ENCODE data around the gene GINS1. TPM values are rescaled to one million over a fixed set of nuclear protein-coding genes. Genes with fewer than 3 reads are reported as not detected.

The GINS1 gene
- total RNA-seq, 1 experiment from 2014 or later: 14.4 TPM

DNA sequence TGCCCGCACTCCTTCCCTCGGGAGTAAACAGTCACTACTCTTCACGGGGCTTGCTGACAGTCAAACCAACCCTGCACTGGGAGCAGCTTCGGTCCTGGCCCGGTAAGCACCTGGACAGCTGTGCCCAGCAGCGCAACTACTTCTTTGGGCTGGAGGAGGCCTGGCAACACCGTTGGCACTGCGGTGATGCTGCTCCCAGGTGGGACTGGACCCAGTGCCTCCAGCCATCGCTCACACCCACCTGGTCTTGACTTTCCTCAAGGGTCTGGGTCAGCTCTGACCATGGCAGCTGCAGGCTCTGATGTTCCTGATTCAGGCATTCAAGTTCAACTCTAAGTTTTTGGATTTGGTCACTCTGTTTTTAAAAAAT lies 53.8 kb downstream of the GINS1 start:
- no peaks in the 10 kb centered on the region for H3K9me2 ChIP-seq (replicated peaks; ENCODE audit: insufficient read depth, low read length)
- H3K4me1 ChIP-seq (ENCODE audit: low read length): no peaks in the 10 kb centered on the region
- no peaks in the 10 kb centered on the region for H3K36me3 ChIP-seq (ENCODE audit: insufficient read depth, low read length)
- no peak overlapping the region for H3K4me2 ChIP-seq (ENCODE audit: low read depth, low read length, poor library complexity, severe bottlenecking)
- no peaks in the 10 kb centered on the region for H4K20me1 ChIP-seq (ENCODE audit: insufficient read depth, low read depth, low read length)
- DNase-seq: no peak
- H3K27me3 ChIP-seq (ENCODE audit: low read length): no peaks in the 10 kb centered on the region
- H3K4me3 ChIP-seq (ENCODE audit: low read length): no peak overlapping the region
- H3K79me2 ChIP-seq (ENCODE audit: low read length): no peaks in the 10 kb centered on the region
- no peaks in the 10 kb centered on the region for H3K9me3 ChIP-seq (ENCODE audit: low read length)
- H3K27ac ChIP-seq (ENCODE audit: low read length): no peak overlapping the region
- H2AFZ ChIP-seq (ENCODE audit: low read length): no peak overlapping the region
- no peak overlapping the region for H3K9ac ChIP-seq (ENCODE audit: low read length)

DNA sequence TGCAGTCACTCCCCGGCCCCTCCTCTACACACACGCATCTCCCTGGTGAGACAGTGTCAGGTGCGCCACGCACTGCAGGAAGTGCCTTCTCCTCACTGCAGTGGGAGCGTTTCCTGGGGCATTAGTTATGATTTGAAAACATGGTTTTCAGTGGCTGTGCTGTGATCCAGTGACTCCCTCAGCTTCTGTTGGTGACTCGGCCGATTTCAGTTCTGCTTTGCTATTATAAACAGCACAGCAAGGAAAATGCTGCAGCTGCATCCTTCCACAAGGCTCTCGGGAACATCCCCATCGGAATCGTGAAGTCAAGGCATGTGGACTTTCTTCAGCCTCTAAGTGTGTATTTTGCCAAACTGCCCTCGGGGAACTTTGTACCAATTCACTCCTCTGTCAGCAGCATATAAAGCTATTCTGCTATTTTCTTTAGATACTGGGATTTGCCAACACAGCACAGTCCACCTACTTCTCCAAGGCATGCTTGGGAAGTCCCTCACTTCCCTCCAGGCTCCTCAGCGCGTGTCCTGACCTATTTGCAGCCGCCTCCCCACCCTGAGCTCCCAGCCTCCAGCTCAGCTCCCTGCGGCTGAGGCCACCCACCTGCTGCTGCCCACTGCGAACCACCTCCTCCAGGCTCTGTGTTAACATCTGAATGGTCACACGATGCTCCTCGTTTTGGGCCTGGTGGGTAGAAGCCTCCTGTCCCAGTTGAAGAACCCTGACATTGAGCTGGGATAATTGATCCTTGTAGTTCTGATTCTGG lies 54.5 kb downstream of the GINS1 start:
- H3K27me3 ChIP-seq (ENCODE audit: low read length): no peaks in the 10 kb centered on the region
- no peaks in the 10 kb centered on the region for H3K79me2 ChIP-seq (ENCODE audit: low read length)
- no peak overlapping the region for H3K4me3 ChIP-seq (ENCODE audit: low read length)
- H3K9ac ChIP-seq (ENCODE audit: low read length): no peak overlapping the region
- no peak overlapping the region for H2AFZ ChIP-seq (ENCODE audit: low read length)
- H3K27ac ChIP-seq (ENCODE audit: low read length): no peak overlapping the region
- no peaks in the 10 kb centered on the region for H3K9me2 ChIP-seq (replicated peaks; ENCODE audit: insufficient read depth, low read length)
- no peaks in the 10 kb centered on the region for H3K36me3 ChIP-seq (ENCODE audit: insufficient read depth, low read length)
- DNase-seq: no peak
- H3K9me3 ChIP-seq (ENCODE audit: low read length): no peaks in the 10 kb centered on the region
- no peaks in the 10 kb centered on the region for H3K4me1 ChIP-seq (ENCODE audit: low read length)
- H4K20me1 ChIP-seq (ENCODE audit: insufficient read depth, low read depth, low read length): no peaks in the 10 kb centered on the region
- H3K4me2 ChIP-seq (ENCODE audit: low read depth, low read length, poor library complexity, severe bottlenecking): no peak overlapping the region

DNA sequence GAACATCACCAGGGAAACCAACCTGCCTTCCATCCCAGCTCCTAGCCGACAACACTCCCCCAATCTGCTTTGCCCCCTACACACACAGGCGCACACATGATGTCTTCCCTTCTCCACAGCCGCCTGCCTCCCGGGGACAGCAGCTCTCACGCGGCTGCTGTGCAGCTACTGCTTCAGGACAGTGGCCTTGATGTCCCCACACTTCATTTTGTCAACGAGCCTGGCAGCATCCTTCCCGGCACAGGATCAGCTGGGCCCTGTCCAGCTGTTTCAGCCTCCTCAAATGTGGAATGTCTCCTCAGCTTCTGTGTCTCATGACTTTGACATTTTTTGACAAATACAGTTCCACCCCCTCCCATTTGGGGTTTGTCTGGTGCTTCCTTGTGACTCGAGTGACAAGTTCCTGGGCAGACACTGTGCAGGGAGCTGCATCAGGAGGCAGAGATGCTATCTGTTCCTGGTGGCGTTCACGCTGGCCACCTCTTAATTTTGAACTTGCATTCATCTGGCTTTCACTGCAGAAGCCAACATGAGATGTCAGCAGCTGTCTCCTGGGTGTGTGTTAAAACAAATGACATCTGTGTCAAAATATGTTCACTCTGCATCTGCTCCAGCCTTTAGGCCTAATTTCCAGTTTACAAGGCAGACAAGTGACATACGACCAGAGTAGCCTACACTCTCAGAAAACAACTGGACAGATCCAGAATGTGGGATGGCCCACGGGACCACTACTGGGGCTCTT lies 57.2 kb downstream of the GINS1 start:
- no peak overlapping the region for H3K4me2 ChIP-seq (ENCODE audit: low read depth, low read length, poor library complexity, severe bottlenecking)
- H3K9ac ChIP-seq (ENCODE audit: low read length): no peak overlapping the region
- H3K27me3 ChIP-seq (ENCODE audit: low read length): no peaks in the 10 kb centered on the region

DNA sequence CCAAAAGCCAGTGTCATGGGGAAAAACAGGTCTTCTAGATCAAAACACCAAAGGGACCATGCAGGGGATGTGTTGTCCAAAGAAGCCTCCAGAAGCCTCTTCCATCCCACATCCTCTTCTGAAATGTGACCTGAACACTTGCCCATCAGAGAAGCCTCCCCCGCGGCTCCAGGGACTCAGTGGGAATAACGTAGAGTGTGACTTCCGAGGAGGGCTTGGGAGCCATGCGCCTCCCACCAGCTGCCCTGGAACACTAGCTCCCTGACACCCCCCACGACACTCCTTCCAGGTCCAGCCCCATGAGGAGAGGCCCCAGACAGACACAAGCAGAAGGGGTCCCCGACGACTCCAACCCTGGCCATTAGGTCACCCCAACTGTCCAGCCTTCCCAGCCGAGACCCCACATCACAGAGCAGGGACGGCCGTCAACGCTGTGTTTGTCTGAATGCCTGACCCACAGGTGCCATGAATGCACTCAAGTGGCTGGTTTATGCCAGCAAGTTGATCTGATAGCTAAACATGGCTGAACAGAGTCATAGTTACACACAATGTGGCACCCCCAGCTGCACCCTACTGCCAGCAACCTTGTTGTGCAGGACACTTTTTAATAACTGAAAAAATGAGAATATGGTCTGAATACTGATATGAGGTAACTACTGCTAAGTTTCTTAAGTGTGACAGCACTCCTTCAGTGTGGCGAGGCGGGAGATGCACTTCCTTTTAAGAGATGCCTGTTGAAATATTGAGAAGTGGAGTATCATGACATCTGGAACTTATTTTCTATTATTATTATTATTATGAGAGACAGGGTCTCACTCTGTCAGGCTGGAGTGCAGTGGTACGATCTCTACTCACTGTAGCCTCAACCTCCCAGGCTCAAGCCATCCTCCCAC lies 58.0 kb downstream of the GINS1 start:
- Histone ChIP-seq H3K9me3 (ENCODE audit: low read length) (no peaks in the 10 kb centered on the region), H3K4me2 (ENCODE audit: low read depth, low read length, poor library complexity, severe bottlenecking) (no peak overlapping the region), H3K27me3 (ENCODE audit: low read length) (no peaks in the 10 kb centered on the region), H3K36me3 (ENCODE audit: insufficient read depth, low read length) (no peaks in the 10 kb centered on the region), H2AFZ (ENCODE audit: low read length) (no peak overlapping the region), H3K79me2 (ENCODE audit: low read length) (no peaks in the 10 kb centered on the region), H3K4me1 (ENCODE audit: low read length) (no peaks in the 10 kb centered on the region), H3K4me3 (ENCODE audit: low read length) (no peak overlapping the region), H3K27ac (ENCODE audit: low read length) (no peak overlapping the region), H3K9me2 (replicated peaks; ENCODE audit: insufficient read depth, low read length) (no peaks in the 10 kb centered on the region), H4K20me1 (ENCODE audit: insufficient read depth, low read depth, low read length) (no peaks in the 10 kb centered on the region), H3K9ac (ENCODE audit: low read length) (no peak overlapping the region)
- no peak for DNase-seq

More for the DNA sequence above, 57.2 kb downstream of the GINS1 start:
- no peaks in the 10 kb centered on the region for H3K9me3 ChIP-seq (ENCODE audit: low read length)
- no peak for DNase-seq
- H4K20me1 ChIP-seq (ENCODE audit: insufficient read depth, low read depth, low read length): no peaks in the 10 kb centered on the region
- H2AFZ ChIP-seq (ENCODE audit: low read length): no peak overlapping the region
- H3K79me2 ChIP-seq (ENCODE audit: low read length): no peaks in the 10 kb centered on the region
- no peak overlapping the region for H3K27ac ChIP-seq (ENCODE audit: low read length)
- no peaks in the 10 kb centered on the region for H3K9me2 ChIP-seq (replicated peaks; ENCODE audit: insufficient read depth, low read length)
- no peaks in the 10 kb centered on the region for H3K36me3 ChIP-seq (ENCODE audit: insufficient read depth, low read length)
- no peak overlapping the region for H3K4me3 ChIP-seq (ENCODE audit: low read length)
- H3K4me1 ChIP-seq (ENCODE audit: low read length): no peaks in the 10 kb centered on the region

DNA sequence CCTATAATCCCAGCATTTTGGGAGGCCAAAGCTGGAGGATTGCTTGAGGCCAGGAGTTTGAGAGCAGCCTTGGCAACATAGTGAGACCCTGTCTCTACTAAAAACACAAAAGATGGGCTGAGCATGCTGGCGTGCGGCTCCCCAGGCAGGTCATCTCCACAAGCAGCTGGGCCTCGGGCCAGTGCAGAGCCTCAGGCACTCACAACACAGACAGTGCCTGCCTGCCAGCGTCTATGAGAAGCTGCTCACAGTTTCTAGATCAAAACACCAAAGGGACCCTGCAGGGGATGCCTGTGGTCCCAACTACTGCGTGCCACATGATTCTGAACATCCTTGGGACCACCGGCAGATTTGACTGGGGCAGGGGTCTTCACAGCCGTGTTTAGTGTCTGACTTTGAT lies 59.4 kb downstream of the GINS1 start:
- Histone ChIP-seq H3K4me1 (ENCODE audit: low read length) (no peaks in the 10 kb centered on the region), H3K4me3 (ENCODE audit: low read length) (no peak overlapping the region), H3K4me2 (ENCODE audit: low read depth, low read length, poor library complexity, severe bottlenecking) (no peak overlapping the region), H3K27ac (ENCODE audit: low read length) (no peak overlapping the region), H3K9me3 (ENCODE audit: low read length) (no peaks in the 10 kb centered on the region), H4K20me1 (ENCODE audit: insufficient read depth, low read depth, low read length) (no peaks in the 10 kb centered on the region), H2AFZ (ENCODE audit: low read length) (no peak overlapping the region), H3K36me3 (ENCODE audit: insufficient read depth, low read length) (no peaks in the 10 kb centered on the region), H3K27me3 (ENCODE audit: low read length) (no peaks in the 10 kb centered on the region), H3K9ac (ENCODE audit: low read length) (no peak overlapping the region), H3K9me2 (replicated peaks; ENCODE audit: insufficient read depth, low read length) (no peaks in the 10 kb centered on the region), H3K79me2 (ENCODE audit: low read length) (no peaks in the 10 kb centered on the region)
- DNase-seq: no peak

DNA sequence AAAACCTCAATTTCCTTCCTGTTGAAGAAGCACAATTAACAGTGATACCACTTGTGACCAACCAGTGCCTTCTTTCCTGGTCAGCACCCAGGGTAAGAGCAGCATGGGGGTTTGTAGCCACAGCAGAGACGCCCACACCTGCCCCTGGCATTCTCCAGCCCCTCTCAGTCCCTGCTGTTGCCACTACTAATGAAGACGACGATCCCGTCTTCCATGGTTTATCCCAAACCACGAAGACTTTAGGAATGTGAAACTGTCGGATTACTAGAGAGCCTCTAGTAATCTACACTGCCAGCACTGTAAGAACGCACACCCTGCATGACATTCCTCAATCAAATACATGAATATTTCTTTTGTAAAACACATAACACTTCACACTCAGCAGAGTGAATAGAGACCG lies 60.0 kb downstream of the GINS1 start:
- H2AFZ ChIP-seq (ENCODE audit: low read length): no peak overlapping the region
- no peak for DNase-seq
- H3K4me3 ChIP-seq (ENCODE audit: low read length): no peak overlapping the region
- H3K27me3 ChIP-seq (ENCODE audit: low read length): no peaks in the 10 kb centered on the region
- no peaks in the 10 kb centered on the region for H3K9me3 ChIP-seq (ENCODE audit: low read length)
- H3K36me3 ChIP-seq (ENCODE audit: insufficient read depth, low read length): no peaks in the 10 kb centered on the region
- no peak overlapping the region for H3K9ac ChIP-seq (ENCODE audit: low read length)
- H3K4me2 ChIP-seq (ENCODE audit: low read depth, low read length, poor library complexity, severe bottlenecking): no peak overlapping the region
- H4K20me1 ChIP-seq (ENCODE audit: insufficient read depth, low read depth, low read length): no peaks in the 10 kb centered on the region
- H3K79me2 ChIP-seq (ENCODE audit: low read length): no peaks in the 10 kb centered on the region
- no peak overlapping the region for H3K27ac ChIP-seq (ENCODE audit: low read length)
- no peaks in the 10 kb centered on the region for H3K9me2 ChIP-seq (replicated peaks; ENCODE audit: insufficient read depth, low read length)
- H3K4me1 ChIP-seq (ENCODE audit: low read length): no peaks in the 10 kb centered on the region

DNA sequence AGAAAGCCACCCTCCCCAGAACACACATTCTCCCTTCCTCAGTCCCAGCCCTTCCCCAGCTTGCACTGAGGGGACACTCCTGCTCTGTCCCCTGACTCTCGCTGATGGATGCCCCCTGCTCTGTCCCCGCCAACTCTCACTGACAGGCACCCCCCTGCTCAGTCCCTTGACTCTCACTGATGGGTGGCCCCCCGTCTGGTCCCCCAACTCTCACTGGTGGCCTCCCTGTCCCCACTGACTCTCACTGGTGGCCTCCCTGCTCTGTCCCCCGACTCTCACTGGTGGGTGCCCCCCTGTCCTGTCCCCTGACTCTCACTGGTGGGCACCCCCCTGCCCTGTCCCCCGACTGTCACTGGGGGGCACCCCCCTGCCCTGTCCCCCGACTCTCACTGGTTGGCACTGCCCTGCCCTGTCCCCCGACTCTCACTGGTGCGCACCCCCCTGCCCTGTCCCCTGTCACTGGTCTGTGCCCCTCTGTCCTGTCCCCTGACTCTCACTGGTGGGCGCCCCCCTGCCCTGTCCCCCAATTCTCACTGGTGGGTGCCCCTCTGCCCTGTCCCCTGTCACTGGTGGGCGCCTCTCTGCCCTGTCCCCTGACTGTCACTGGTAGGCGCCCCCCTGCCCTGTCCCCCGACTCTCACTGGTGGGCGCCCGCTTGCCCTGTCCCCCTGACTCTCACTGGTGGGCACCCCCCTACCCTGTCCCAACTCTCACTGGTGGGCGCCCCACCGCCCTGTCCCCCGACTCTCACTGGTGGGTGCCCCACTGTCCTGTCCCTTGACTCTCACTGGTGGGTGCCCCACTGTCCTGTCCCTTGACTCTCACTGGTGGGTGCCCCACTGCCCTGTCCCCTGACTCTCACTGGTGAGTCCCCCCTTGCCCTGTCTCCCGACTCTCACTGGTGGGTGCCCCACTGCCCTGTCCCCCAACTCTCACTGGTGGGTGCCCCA lies 60.9 kb downstream of the GINS1 start:
- H3K9me3 ChIP-seq (ENCODE audit: low read length): no peaks in the 10 kb centered on the region
- no peak overlapping the region for H3K9ac ChIP-seq (ENCODE audit: low read length)
- no peaks in the 10 kb centered on the region for H3K27me3 ChIP-seq (ENCODE audit: low read length)
- H3K4me3 ChIP-seq (ENCODE audit: low read length): no peak overlapping the region
- no peaks in the 10 kb centered on the region for H3K4me1 ChIP-seq (ENCODE audit: low read length)
- no peaks in the 10 kb centered on the region for H3K79me2 ChIP-seq (ENCODE audit: low read length)
- no peaks in the 10 kb centered on the region for H3K9me2 ChIP-seq (replicated peaks; ENCODE audit: insufficient read depth, low read length)
- no peak overlapping the region for H3K4me2 ChIP-seq (ENCODE audit: low read depth, low read length, poor library complexity, severe bottlenecking)
- no peak for DNase-seq
- no peaks in the 10 kb centered on the region for H3K36me3 ChIP-seq (ENCODE audit: insufficient read depth, low read length)
- H4K20me1 ChIP-seq (ENCODE audit: insufficient read depth, low read depth, low read length): no peaks in the 10 kb centered on the region
- H3K27ac ChIP-seq (ENCODE audit: low read length): no peak overlapping the region
- no peak overlapping the region for H2AFZ ChIP-seq (ENCODE audit: low read length)

Measured in Karpas-422 (cell line).